HG03442 (cell line): Measurements from ENCODE around the gene FOXD4L3.
A peak's percentile ranks its signal among the peaks of the same experiment; 100 is the strongest.
"Not testable (repeated sequence)": the region's sequence is repeated elsewhere in the genome, so short reads cannot be mapped to it uniquely, and the experiment has no call there.

Experiments
- ATAC-seq: cut with Tn5 transposase; IDR thresholded peaks from one replicate; pipeline ENCODE4 v1.9.1; 2021; ENCODE audit warnings: mild to moderate bottlenecking, moderate library complexity; ENCODE audit not compliant: unreplicated experiment

Gene FOXD4L3

GRCh38 chr9:68302567-68302966 is at the start of gene FOXD4L3:
TSS of gene FOXD4L3 (plus strand) at chr9:68302867. CDS start at chr9:68302952, 85 bp downstream.
- ATAC-seq, result not testable (repeated sequence)

DNA sequence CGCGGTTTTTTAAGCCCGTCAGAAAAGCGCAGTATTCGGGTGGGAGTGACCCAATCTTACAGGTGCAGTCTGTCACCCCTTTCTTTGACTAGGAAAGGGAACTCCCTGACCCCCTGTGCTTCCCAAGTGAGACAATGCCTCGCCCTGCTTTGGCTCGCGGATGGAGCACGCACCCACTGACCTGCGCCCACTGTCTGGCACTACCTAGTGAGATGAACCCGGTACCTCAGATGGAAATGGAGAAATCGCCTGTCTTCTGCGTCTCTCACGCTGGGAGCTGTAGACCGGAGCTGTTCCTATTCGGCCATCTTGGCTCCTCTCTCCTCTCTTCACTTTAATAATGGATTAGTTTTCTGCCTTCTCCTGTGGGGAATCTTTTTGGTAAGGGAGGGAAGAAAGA is 21.6 kb upstream of the FOXD4L3 start:
- ATAC-seq, result not testable (repeated sequence)

DNA sequence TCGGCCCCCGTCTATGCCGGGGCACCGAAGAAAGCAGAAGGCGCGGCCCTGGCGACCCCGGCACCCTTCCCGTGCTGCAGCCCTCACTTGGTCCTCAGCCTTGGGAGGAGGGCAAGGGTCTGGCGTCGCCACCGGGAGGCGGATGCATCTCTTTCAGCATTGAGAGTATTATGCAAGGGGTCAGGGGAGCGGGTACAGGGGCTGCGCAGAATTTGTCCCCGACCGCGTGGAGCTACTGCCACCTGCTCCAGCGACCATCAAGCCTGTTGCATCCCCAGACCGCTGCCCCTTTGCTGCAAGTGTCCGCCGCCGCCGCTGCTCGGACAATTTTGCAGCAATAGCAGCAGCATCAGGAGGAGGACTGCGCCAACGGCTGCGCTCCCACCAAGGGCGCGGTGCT is 1.1 kb downstream of the FOXD4L3 start:
- ATAC-seq, result not testable (repeated sequence)

DNA sequence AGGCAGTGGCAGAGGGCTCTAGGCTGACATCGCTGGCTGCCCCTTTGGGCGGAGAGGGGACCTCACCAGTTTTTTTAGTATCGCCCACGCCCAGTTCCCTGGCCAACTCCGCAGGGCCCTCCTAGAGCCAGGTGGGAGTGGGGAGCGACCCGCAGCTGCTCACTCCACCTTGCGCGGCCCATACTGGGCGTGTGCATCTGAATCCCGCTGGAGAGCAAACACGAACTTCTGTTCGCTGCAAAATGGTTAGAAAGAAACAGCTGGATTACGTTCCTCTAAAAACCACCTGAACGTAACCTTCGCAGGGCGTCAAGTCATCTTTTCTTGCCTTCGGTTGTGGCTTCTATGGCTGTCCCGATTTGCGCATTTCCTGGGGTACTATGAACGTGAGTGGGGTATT is 1.5 kb downstream of the FOXD4L3 start:
- not testable (repeated sequence) for ATAC-seq

DNA sequence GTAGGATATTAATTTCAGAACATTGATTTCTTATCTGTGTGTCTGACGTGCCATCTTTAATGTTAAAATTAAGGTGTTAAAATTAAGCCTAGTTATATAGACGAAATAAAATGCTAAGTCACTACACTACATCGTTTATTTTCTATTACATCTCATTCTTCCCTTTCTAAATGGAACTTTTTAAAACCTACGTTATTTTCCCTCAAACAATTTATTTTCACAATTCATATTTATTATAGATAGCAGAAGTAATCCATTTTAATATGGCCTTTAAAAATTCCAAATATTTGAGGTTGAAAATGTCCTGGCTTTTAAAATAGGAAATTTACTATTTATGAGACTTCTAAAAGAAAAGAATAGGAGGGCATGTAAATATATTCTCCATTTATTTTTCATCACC is 2.1 kb downstream of the FOXD4L3 start:
- not testable (repeated sequence) for ATAC-seq

GRCh38 chr9:68305680-68306285 is 3.1 kb downstream of the FOXD4L3 start:
- not testable (repeated sequence) for ATAC-seq

GRCh38 chr9:68306391-68306964 is 3.8 kb downstream of the FOXD4L3 start:
- ATAC-seq, result not testable (repeated sequence)

DNA sequence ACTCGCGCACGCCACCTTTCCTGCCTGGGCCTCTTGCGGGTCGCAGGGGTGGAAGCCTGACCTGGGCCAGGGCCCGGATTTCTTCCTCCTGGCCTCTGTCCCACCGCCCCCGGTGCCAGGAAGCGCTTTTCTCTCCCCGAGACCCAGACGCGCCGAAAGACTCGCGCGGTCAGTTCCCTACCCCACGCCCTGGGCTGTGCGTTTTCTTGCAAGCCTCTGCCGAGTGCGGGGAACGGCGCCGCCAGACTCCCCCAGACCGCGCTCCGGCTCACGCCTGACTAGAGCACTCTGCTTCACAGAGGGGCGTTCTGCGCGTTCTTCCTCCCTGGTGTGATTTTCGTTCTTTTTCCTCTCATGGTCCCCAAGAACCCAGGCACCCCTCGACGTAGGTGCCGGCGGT is 4.5 kb downstream of the FOXD4L3 start:
- not testable (repeated sequence) for ATAC-seq

DNA sequence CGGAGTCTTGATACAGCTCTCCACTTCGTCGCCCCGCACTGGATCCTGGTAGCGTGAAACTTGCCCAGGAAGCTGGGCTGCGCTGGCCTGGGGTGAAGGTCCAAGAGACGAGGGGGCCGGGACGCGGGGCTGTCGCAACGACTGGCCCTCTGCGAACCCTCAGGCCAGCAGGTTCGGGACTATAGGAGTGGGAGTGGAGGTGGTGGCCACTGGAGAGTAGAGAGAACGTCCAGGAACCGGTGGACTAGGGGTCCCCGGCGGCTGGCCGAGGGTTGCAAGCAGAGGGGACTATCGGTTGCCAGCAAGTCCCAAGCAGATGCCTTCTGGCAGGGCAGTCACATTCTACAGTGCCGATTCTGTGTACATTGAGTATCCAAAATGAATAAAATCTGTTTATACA is 5.0 kb downstream of the FOXD4L3 start:
- ATAC-seq, result not testable (repeated sequence)

GRCh38 chr9:68311208-68311607 is 8.5 kb downstream of the FOXD4L3 start:
- not testable (repeated sequence) for ATAC-seq

DNA sequence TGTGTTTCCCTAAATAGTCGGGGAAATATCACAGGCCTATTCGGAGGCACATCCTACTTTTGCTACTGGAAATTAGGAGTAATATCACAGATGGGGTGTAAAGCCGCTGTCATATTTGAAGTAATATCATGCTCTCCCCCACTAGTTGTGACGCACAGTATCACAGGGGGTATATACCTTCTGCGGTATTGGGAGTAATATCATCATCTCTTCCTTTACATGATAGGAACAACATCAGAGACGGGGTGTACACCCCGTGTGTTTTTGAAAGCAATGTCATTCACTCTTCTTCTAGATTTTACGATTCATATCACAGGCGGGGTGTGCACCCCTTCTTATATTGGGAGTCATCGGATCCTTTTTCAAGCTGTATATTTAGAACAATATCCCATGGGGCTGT is 15.5 kb downstream of the FOXD4L3 start:
- ATAC-seq, result not testable (repeated sequence)

- not testable (repeated sequence) for ATAC-seq
Observed at GRCh38 chr9:68323749-68324148, 21.1 kb downstream of the FOXD4L3 start.

DNA sequence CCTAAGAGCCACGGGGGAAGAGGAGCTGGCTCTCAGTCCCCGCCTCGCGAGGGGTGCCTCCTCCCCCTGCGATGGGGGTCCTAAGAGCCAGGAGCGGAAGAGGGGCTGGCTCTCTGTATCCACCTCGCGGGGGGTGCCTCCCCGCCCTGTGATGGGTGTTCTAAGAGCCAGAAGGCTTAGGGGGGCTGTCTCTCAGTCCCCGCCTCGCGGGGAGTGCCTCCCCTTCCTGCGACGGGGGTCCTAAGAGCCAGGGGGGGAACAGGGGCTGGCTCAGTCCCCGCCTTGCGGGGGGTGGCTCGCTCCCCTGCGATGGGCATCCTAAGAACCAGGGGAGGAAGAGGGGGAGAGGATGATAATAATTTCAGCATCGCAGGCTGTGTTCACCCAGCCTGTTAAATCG is 21.9 kb downstream of the FOXD4L3 start:
- ATAC-seq, result not testable (repeated sequence)

GRCh38 chr9:68329106-68329505 is 26.4 kb downstream of the FOXD4L3 start:
- not testable (repeated sequence) for ATAC-seq

DNA sequence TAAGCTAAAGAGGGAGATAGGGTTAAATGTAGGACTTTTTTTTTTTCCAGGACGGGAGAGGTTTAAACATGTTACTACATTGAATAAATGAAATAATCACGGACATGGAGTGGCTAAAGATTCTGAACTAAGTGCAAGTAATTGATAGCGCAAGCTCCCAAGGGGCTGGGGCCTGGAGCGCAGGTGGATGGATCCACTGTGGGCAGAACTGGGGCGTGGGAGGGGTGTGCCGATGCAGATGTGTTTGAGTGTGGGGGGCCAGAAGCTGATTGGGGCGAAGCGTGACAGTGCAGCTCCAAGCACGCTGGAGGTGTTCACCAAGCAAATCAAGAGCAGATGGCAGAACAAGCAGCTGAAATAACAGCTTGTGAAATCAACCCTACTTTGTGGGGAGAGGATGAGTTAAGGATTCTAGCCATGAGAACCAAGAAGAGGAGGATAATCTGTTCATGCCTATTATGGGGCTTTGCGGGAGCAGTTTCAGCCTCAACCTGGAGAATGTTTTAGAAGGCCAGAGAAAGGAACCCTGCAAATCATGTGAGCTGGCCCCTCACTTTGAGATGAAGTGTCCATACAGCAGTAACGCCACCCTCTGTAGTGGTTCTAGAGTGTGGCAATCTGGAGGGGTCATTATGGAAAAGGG is 28.0 kb downstream of the FOXD4L3 start:
- not testable (repeated sequence) for ATAC-seq

GRCh38 chr9:68332122-68332521 is 29.5 kb downstream of the FOXD4L3 start:
- ATAC-seq, result not testable (repeated sequence)

DNA sequence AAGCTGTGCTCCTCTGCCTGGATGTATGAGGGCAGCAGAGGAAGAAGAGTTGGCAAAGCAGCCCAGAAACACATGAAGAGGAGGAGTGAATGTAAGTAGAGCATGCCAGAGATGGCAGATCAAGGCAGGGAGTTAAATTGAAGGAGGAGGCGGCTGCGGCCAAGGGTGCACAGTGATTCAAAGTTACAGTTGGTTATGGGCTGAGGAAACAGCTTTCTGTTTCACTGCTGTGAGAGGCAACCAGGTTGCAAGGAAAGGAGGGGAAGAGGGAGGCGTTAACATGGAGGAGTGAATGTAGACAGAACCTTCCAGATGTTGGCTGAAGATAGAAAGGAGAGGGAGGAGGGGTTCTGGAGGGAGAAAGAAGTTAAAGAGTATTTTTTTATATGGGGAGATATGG is 33.3 kb downstream of the FOXD4L3 start:
- ATAC-seq, result not testable (repeated sequence)

GRCh38 chr9:68336639-68337339 is 34.1 kb downstream of the FOXD4L3 start:
- not testable (repeated sequence) for ATAC-seq

DNA sequence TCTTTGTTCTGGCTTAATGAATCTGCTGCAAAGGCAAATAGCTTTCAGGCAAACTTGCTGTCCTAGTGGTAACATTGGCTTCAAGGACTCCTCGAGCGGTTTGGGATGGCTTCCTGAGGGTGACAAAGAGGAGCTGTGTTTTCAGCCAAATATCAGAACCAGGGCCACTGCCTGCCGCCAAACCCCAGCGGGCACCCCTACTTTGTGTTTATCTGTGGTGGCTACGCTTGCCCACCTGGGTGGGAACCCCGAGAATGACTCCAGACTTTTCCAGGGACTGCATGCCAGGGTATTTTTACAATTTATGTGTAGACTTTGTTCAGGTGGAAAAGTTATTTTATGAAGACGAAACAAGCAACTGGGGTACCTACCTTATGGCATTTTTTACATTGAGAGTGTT is 35.3 kb downstream of the FOXD4L3 start:
- ATAC-seq, result not testable (repeated sequence)

GRCh38 chr9:68342265-68343025 is 39.8 kb downstream of the FOXD4L3 start:
- ATAC-seq, result peak; percentile 84

GRCh38 chr9:68343242-68343641 is 40.6 kb downstream of the FOXD4L3 start:
- not testable (repeated sequence) for ATAC-seq
